Endodermal cell (in vitro differentiated cells): ENCODE results near the gene GGT5. TPM values are rescaled to one million over a fixed set of nuclear protein-coding genes. Genes with fewer than 3 reads are reported as not detected.

Experiments
- DNase-seq: peaks from one replicate; pipeline ENCODE4 v3.0.0-alpha.2; 2017
- H3K27ac ChIP-seq: 2 replicates; pipeline ENCODE4 v1.5.1; 2013; ENCODE audit warnings: mild to moderate bottlenecking, low read depth, low read length, moderate library complexity
- H3K27me3 ChIP-seq: 2 replicates; pipeline ENCODE4 v1.6.1; 2013; ENCODE audit warnings: mild to moderate bottlenecking, low read length, moderate library complexity; ENCODE audit not compliant: insufficient read depth, control insufficient read depth, poor library complexity, severe bottlenecking
- H3K36me3 ChIP-seq: 2 replicates; pipeline ENCODE4 v1.7.0; 2013; ENCODE audit warnings: mild to moderate bottlenecking, low read length, moderate library complexity; ENCODE audit not compliant: control insufficient read depth, insufficient read depth
- H3K4me1 ChIP-seq: one replicate; pipeline ENCODE4 v1.7.0; 2013; ENCODE audit warnings: low read length; ENCODE audit not compliant: control insufficient read depth, insufficient read depth
- H3K4me3 ChIP-seq: 2 replicates; pipeline ENCODE4 v1.5.1; 2013; ENCODE audit warnings: mild to moderate bottlenecking, low read length, moderate library complexity
- H3K9ac ChIP-seq: 2 replicates; pipeline ENCODE4 v1.6.1; 2013; ENCODE audit warnings: mild to moderate bottlenecking, low read length, moderate library complexity; ENCODE audit not compliant: poor library complexity, severe bottlenecking; ENCODE audit errors: extremely low read depth
- H3K9me3 ChIP-seq: 2 replicates; pipeline ENCODE4 v1.6.1; 2013; ENCODE audit warnings: mild to moderate bottlenecking, low read length, moderate library complexity; ENCODE audit not compliant: control insufficient read depth
- H3K27ac Mint-ChIP-seq: 2 replicates; pipeline ENCODE4 v1.8.0; 2020; ENCODE audit warnings: mixed read lengths
- H3K27me3 Mint-ChIP-seq: 2 replicates; pipeline ENCODE4 v1.8.0; 2021; ENCODE audit warnings: mild to moderate bottlenecking, mixed read lengths; ENCODE audit not compliant: insufficient read depth
- H3K36me3 Mint-ChIP-seq: 2 replicates; pipeline ENCODE4 v1.8.0; 2020; ENCODE audit warnings: low read depth, mixed read lengths
- H3K4me1 Mint-ChIP-seq: 2 replicates; pipeline ENCODE4 v1.8.0; 2020; ENCODE audit warnings: mixed read lengths
- H3K4me3 Mint-ChIP-seq: 2 replicates; pipeline ENCODE4 v1.8.0; 2020; ENCODE audit warnings: mild to moderate bottlenecking, moderate library complexity, mixed read lengths
- H3K9me3 Mint-ChIP-seq: 2 replicates; pipeline ENCODE4 v1.8.0; 2020; ENCODE audit warnings: mild to moderate bottlenecking, mixed read lengths
- CTCF ChIP-seq: fragments of 200-600 bp; sonication (generic); conservative IDR thresholded peaks from 2 replicates; pipeline ENCODE4 v1.5.0; 2021; ENCODE audit warnings: antibody characterized with exemption, mild to moderate bottlenecking
- WGBS, 2 experiments: methylation state at CpG; one replicate each; pipeline versions ENCODE4 v1.1.5 to v1.1.7; 2013; ENCODE audit warnings: missing lambda C conversion rate in 2 of 2, mixed read lengths in 1 of 2; ENCODE audit not compliant: insufficient coverage in 1 of 2, insufficient read length in 1 of 2; 5-methylcytosine and 5-hydroxymethylcytosine counted together
- total RNA-seq, 2 donors: library from RNA; stranded (reverse); fragmentation: NEBNext Ultra II Directional in 1 of 2; extraction: Animal tissue kit (Norgen Biotek cat#: 25700) in 1 of 2; gene quantifications; 2 replicates in 1 of 2; 3 replicates in 1 of 2; pipeline ENCODE4 v1.2.1, GENCODE V29; 2021

Gene GGT5
- total RNA-seq, 2 donors from 2014 or later = 0.29 TPM; not detected in 1

DNA sequence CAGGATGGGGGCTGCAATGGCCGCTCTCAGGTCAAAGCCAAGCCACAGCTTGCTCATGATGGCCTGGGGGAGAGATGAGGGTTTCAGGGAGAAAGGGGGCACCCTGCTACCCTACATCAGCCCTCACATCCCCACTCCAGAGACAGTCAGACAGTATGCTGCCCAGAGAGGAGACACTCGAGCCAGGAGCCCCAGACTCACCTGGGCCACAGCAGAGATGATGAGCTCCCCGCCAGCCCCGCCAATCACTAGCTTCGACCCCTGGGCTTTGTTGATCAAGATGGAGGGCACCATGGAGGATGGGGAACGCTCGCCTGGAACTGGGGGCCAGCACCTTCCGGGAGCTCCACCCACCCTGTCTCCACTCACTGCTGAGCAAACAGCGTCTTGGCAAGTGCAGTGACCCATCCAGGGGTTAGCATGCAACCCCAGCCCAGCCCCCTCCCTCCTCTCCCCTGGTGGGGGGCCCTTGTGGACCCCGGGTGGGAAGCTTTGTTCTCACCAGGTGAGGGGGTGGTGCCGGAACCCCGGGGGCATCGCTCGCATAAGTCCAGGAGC, 19.8 kb downstream of the GGT5 start:
- H3K27me3 Mint-ChIP-seq = no peaks in the 10 kb centered on the region
- Histone ChIP-seq H3K9me3 (no peaks in the 10 kb centered on the region), H3K9ac (no peak overlapping the region), H3K27ac (no peak overlapping the region), H3K4me1 (no peaks in the 10 kb centered on the region), H3K36me3 (no peaks in the 10 kb centered on the region), H3K4me3 (no peak overlapping the region), H3K27me3 (no peaks in the 10 kb centered on the region)
- no peak overlapping the region for H3K4me3 Mint-ChIP-seq
- no peaks in the 10 kb centered on the region for H3K4me1 Mint-ChIP-seq
- H3K9me3 Mint-ChIP-seq = peaks cover 9% of the 10 kb centered on the region
- H3K36me3 Mint-ChIP-seq = no peaks in the 10 kb centered on the region
- 86 to 87% methylated on average over 4 to 14 of the region's 14 CpGs for WGBS, 2 experiments
- DNase-seq = no peak
- H3K27ac Mint-ChIP-seq = no peak overlapping the region
- no peak for TF ChIP-seq CTCF

DNA sequence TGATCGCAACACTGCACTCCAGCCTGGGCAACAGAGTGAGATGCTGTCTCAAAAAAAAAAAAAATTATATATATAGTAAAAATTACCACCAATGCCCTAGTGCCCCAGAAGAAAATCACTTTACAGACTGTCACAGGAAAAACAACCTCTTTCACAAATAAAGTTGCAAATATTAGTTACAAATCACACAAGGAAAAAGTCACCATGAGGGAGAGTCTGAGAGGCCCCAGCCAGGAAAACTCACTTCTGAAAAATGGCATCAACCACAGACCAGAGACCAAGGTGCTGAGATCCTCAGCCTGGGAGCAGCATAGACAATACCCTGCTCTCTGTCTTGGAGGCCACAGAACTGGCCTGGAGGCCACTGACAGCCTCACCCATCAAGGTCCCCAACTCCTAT, 20.4 kb downstream of the GGT5 start:
- Histone ChIP-seq H3K9ac (no peak overlapping the region), H3K36me3 (no peaks in the 10 kb centered on the region), H3K27ac (no peak overlapping the region), H3K27me3 (no peaks in the 10 kb centered on the region), H3K4me3 (no peak overlapping the region), H3K9me3 (no peaks in the 10 kb centered on the region), H3K4me1 (no peaks in the 10 kb centered on the region)
- H3K27ac Mint-ChIP-seq = no peak overlapping the region
- H3K4me1 Mint-ChIP-seq = no peaks in the 10 kb centered on the region
- no peaks in the 10 kb centered on the region for H3K27me3 Mint-ChIP-seq
- H3K4me3 Mint-ChIP-seq = no peak overlapping the region
- DNase-seq = no peak
- H3K36me3 Mint-ChIP-seq = no peaks in the 10 kb centered on the region
- no peak for TF ChIP-seq CTCF
- peaks cover 9% of the 10 kb centered on the region for H3K9me3 Mint-ChIP-seq
- 100% methylated on average over 1 of the region's 1 CpG; no CpG with 5 or more reads in 1 of the 2 experiments for WGBS, 2 experiments

DNA sequence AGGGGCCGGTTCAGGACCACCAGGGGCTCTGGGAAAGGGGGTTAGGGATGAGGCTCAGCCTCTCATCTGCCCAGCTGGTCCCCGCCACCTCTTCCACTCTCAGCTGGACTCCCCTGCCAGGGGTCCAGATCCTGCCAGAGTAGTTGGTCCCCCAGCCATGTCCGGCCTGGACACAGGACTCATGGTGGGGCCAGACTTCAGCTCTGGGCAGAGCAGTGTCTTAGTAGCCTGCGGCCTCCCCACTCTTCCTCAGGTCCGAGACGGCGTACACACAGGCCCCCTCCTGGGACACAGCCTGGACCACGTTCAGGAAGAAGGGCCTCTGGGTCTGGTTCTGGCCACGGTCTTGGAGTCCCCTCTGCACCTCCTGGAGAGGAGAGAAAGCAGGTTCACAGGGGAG, 25.1 kb downstream of the GGT5 start:
- WGBS, 2 experiments = 92% methylated on average over 9 of the region's 9 CpGs
- no peaks in the 10 kb centered on the region for H3K36me3 Mint-ChIP-seq

More for the DNA sequence above, 25.1 kb downstream of the GGT5 start:
- Histone ChIP-seq H3K36me3 (no peaks in the 10 kb centered on the region), H3K4me1 (no peaks in the 10 kb centered on the region), H3K4me3 (no peak overlapping the region), H3K9me3 (no peaks in the 10 kb centered on the region), H3K9ac (no peak overlapping the region), H3K27me3 (no peaks in the 10 kb centered on the region), H3K27ac (no peak overlapping the region)
- Mint-ChIP-seq H3K9me3 (peaks cover 2% of the 10 kb centered on the region), H3K4me1 (peaks cover 5% of the 10 kb centered on the region), H3K27ac (no peak overlapping the region), H3K27me3 (peaks cover 3% of the 10 kb centered on the region), H3K4me3 (no peak overlapping the region)
- no peak for TF ChIP-seq CTCF
- DNase-seq = no peak
